WTC11 (cell line): ENCODE data around the gene UGT3A2. TPM values are rescaled to one million over a fixed set of nuclear protein-coding genes. Genes with fewer than 3 reads are reported as not detected.

Experiments used
- ATAC-seq: fragments of 200-7000 bp; cut with Tn5 transposase; 2 replicates; pipeline ENCODE4 v1.10.0; 2021; ENCODE audit warnings: mild to moderate bottlenecking, moderate library complexity
- CTCF ChIA-PET: fragments of 300-600 bp; sonication (Branson Sonifier 250); formaldehyde crosslinking; loops from one replicate; lab custom pipeline; 2021; ENCODE audit warnings: antibody characterized with exemption; lab: Charles Lee
- POLR2A ChIA-PET: fragments of 350-600 bp; sonication (Branson Sonifier 250); formaldehyde crosslinking; loops from one replicate; lab custom pipeline; 2021; ENCODE audit warnings: antibody characterized with exemption; lab: Charles Lee
- DNase-seq: peaks from one replicate; pipeline ENCODE4 v3.0.0; 2021; ENCODE audit warnings: low spot score
- H3K27ac Mint-ChIP-seq: 2 replicates; pipeline ENCODE4 v1.8.0; 2021; ENCODE audit warnings: mixed read lengths
- H3K27me3 Mint-ChIP-seq: 2 replicates; pipeline ENCODE4 v1.8.0; 2021; ENCODE audit warnings: low read depth, mild to moderate bottlenecking, moderate library complexity, mixed read lengths
- H3K36me3 Mint-ChIP-seq: 2 replicates; pipeline ENCODE4 v1.8.0; 2021; ENCODE audit warnings: mixed read lengths
- H3K4me1 Mint-ChIP-seq: 2 replicates; pipeline ENCODE4 v1.8.0; 2022; ENCODE audit warnings: mixed read lengths
- H3K4me3 Mint-ChIP-seq: 2 replicates; pipeline ENCODE4 v1.8.0; 2021; ENCODE audit warnings: mild to moderate bottlenecking, moderate library complexity, mixed read lengths
- H3K9me3 Mint-ChIP-seq: 2 replicates; pipeline ENCODE4 v1.8.0; 2021; ENCODE audit warnings: mixed read lengths
- ATF1 ChIP-seq: sonication (generic); formaldehyde crosslinking; IDR thresholded peaks from 2 replicates; pipeline ENCODE4 v1.8.1; 2023; ENCODE audit warnings: mild to moderate bottlenecking, moderate library complexity, missing genetic modification reagents
- CBFB ChIP-seq: sonication (generic); formaldehyde crosslinking; IDR thresholded peaks from 2 replicates; pipeline ENCODE4 v1.8.1; 2022; ENCODE audit warnings: mild to moderate bottlenecking, low read depth, missing genetic modification reagents
- CREB1 ChIP-seq: sonication (generic); formaldehyde crosslinking; IDR thresholded peaks from 2 replicates; pipeline ENCODE4 v1.8.0; 2023; ENCODE audit warnings: mild to moderate bottlenecking, missing genetic modification reagents
- CREM ChIP-seq: sonication (generic); formaldehyde crosslinking; IDR thresholded peaks from 2 replicates; pipeline ENCODE4 v1.8.1; 2022; ENCODE audit warnings: mild to moderate bottlenecking, missing genetic modification reagents, moderate library complexity
- FOXJ3 ChIP-seq: sonication (generic); formaldehyde crosslinking; IDR thresholded peaks from 2 replicates; pipeline ENCODE4 v1.9.0; 2021; ENCODE audit warnings: missing genetic modification reagents, mild to moderate bottlenecking, borderline replicate concordance
- GTF2I ChIP-seq: fragments of 250-450 bp; sonication (Bioruptor Pico); conservative IDR thresholded peaks from 2 replicates; pipeline ENCODE4 v1.4.0; 2021; ENCODE audit warnings: mild to moderate bottlenecking
- IRF2 ChIP-seq: sonication (generic); formaldehyde crosslinking; IDR thresholded peaks from 2 replicates; pipeline ENCODE4 v1.8.0; 2022; ENCODE audit warnings: low read depth, missing genetic modification reagents, borderline replicate concordance
- JUN ChIP-seq: sonication (generic); formaldehyde crosslinking; IDR thresholded peaks from 2 replicates; pipeline ENCODE4 v1.8.0; 2023; ENCODE audit warnings: mild to moderate bottlenecking, missing genetic modification reagents
- MYBL2 ChIP-seq: sonication (generic); formaldehyde crosslinking; IDR thresholded peaks from 2 replicates; pipeline ENCODE4 v1.8.1; 2023; ENCODE audit warnings: mild to moderate bottlenecking, moderate library complexity, missing genetic modification reagents
- NFATC4 ChIP-seq: fragments of 250-450 bp; sonication (Bioruptor Pico); IDR thresholded peaks from 2 replicates; pipeline ENCODE4 v1.9.0; 2021; ENCODE audit warnings: mild to moderate bottlenecking
- NR1H2 ChIP-seq: sonication (generic); formaldehyde crosslinking; IDR thresholded peaks from 2 replicates; pipeline ENCODE4 v1.9.0; 2021; ENCODE audit warnings: mild to moderate bottlenecking, moderate library complexity, missing genetic modification reagents
- RORB ChIP-seq: fragments of 250-450 bp; sonication (Bioruptor Pico); IDR thresholded peaks from 2 replicates; pipeline ENCODE4 v1.9.0; 2021; ENCODE audit warnings: mild to moderate bottlenecking
- SMAD3 ChIP-seq: sonication (generic); formaldehyde crosslinking; IDR thresholded peaks from 2 replicates; pipeline ENCODE4 v1.8.0; 2022; ENCODE audit warnings: missing genetic modification reagents, mild to moderate bottlenecking, borderline replicate concordance
- SMAD4 ChIP-seq: sonication (generic); formaldehyde crosslinking; IDR thresholded peaks from 2 replicates; pipeline ENCODE4 v1.8.0; 2022; ENCODE audit warnings: mild to moderate bottlenecking, missing genetic modification reagents
- ZNF121 ChIP-seq: sonication (generic); formaldehyde crosslinking; IDR thresholded peaks from 2 replicates; pipeline ENCODE4 v1.8.0; 2023; ENCODE audit warnings: missing genetic modification reagents
- ZNF317 ChIP-seq: sonication (generic); formaldehyde crosslinking; IDR thresholded peaks from 2 replicates; pipeline ENCODE4 v1.8.1; 2023; ENCODE audit warnings: low read depth, mild to moderate bottlenecking, moderate library complexity, missing genetic modification reagents, borderline replicate concordance
- ZNF671 ChIP-seq: fragments of 250-450 bp; sonication (Bioruptor Pico); IDR thresholded peaks from 2 replicates; pipeline ENCODE4 v1.8.0; 2021; ENCODE audit warnings: mild to moderate bottlenecking
- total RNA-seq: library from RNA; stranded (reverse); gene quantifications from 3 replicates; pipeline ENCODE4 v1.2.3, GENCODE V29; 2021
- TF ChIP-seq, protein P1 (sequence below): sonication (generic); formaldehyde crosslinking; IDR thresholded peaks from 2 replicates; pipeline ENCODE4 v1.8.0; 2022; ENCODE audit warnings: mild to moderate bottlenecking, missing genetic modification reagents
- TF ChIP-seq, protein P2 (sequence below): sonication (generic); formaldehyde crosslinking; IDR thresholded peaks from 2 replicates; pipeline ENCODE4 v1.8.1; 2022; ENCODE audit warnings: mild to moderate bottlenecking, missing genetic modification reagents, moderate library complexity, borderline replicate concordance
- TF ChIP-seq, protein P3 (sequence below): fragments of 250-450 bp; sonication (Bioruptor Pico); IDR thresholded peaks from 2 replicates; pipeline ENCODE4 v1.9.0; 2021; ENCODE audit warnings: mild to moderate bottlenecking
- TF ChIP-seq, protein P4 (sequence below): fragments of 200-600 bp; IDR thresholded peaks from 2 replicates; pipeline ENCODE4 v1.8.0; 2022; ENCODE audit warnings: antibody characterized with exemption
- TF ChIP-seq, protein P5 (sequence below): fragments of 250-450 bp; sonication (Bioruptor Pico); IDR thresholded peaks from 2 replicates; pipeline ENCODE4 v1.9.0; 2021; ENCODE audit warnings: moderate library complexity, mild to moderate bottlenecking, inconsistent platforms, borderline replicate concordance
- TF ChIP-seq, protein P6 (sequence below): fragments of 250-450 bp; sonication (Bioruptor Pico); IDR thresholded peaks from 2 replicates; pipeline ENCODE4 v1.8.0; 2021; ENCODE audit warnings: mild to moderate bottlenecking
- TF ChIP-seq, protein P7 (sequence below): fragments of 250-450 bp; sonication (Bioruptor Pico); IDR thresholded peaks from 2 replicates; pipeline ENCODE4 v2.1.2; 2022; ENCODE audit warnings: mild to moderate bottlenecking, moderate library complexity

UGT3A2 gene
- total RNA-seq, 1 experiment from 2014 or later: 13.6 TPM

DNA sequence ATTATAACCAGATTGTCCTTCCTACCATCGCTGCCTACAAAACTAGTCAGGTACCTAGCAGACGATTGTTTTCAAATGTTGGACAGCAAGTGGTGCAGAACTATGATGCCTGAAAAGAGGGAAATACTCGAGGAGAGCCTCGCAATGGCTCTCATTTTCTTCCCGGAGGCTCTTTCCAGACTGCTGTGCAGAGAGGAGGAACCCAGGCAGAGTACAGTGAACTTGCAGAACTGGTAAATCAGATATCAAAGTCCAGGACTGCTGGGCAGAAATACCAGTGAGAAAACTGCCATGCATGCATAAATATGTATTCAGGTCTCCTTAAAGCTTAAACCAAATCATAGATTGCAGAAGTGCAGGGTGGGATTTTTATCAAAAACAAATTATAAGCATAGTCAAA is 49.1 kb downstream of the UGT3A2 start:
- Mint-ChIP-seq H3K4me3 (no peak overlapping the region), H3K9me3 (peaks cover 84% of the 10 kb centered on the region), H3K27me3 (peaks cover 18% of the 10 kb centered on the region), H3K36me3 (peaks cover 35% of the 10 kb centered on the region), H3K27ac (no peak overlapping the region), H3K4me1 (no peaks in the 10 kb centered on the region)
- CTCF ChIA-PET: no interaction called here
- ATAC-seq: no peak
- TF ChIP-seq ZNF317 (no peak), CREB1 (CRISPR knock-in tag) (no peak), JUN (CRISPR knock-in tag) (no peak), GTF2I (no peak), ZNF121 (CRISPR knock-in tag) (no peak), CBFB (CRISPR knock-in tag) (no peak), FOXJ3 (no peak), CREM (CRISPR knock-in tag) (no peak), MYBL2 (no peak), RORB (CRISPR knock-in tag) (no peak), ATF1 (CRISPR knock-in tag) (no peak)
- TF ChIP-seq, protein P1, sequence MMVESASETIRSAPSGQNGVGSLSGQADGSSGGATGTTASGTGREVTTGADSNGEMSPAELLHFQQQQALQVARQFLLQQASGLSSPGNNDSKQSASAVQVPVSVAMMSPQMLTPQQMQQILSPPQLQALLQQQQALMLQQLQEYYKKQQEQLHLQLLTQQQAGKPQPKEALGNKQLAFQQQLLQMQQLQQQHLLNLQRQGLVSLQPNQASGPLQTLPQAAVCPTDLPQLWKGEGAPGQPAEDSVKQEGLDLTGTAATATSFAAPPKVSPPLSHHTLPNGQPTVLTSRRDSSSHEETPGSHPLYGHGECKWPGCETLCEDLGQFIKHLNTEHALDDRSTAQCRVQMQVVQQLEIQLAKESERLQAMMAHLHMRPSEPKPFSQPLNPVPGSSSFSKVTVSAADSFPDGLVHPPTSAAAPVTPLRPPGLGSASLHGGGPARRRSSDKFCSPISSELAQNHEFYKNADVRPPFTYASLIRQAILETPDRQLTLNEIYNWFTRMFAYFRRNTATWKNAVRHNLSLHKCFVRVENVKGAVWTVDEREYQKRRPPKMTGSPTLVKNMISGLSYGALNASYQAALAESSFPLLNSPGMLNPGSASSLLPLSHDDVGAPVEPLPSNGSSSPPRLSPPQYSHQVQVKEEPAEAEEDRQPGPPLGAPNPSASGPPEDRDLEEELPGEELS: no peak
- TF ChIP-seq, protein P2, sequence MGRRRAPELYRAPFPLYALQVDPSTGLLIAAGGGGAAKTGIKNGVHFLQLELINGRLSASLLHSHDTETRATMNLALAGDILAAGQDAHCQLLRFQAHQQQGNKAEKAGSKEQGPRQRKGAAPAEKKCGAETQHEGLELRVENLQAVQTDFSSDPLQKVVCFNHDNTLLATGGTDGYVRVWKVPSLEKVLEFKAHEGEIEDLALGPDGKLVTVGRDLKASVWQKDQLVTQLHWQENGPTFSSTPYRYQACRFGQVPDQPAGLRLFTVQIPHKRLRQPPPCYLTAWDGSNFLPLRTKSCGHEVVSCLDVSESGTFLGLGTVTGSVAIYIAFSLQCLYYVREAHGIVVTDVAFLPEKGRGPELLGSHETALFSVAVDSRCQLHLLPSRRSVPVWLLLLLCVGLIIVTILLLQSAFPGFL (CRISPR knock-in tag): no peak
- TF ChIP-seq, protein P3, sequence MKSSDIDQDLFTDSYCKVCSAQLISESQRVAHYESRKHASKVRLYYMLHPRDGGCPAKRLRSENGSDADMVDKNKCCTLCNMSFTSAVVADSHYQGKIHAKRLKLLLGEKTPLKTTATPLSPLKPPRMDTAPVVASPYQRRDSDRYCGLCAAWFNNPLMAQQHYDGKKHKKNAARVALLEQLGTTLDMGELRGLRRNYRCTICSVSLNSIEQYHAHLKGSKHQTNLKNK (CRISPR knock-in tag): no peak
- TF ChIP-seq, protein P4, sequence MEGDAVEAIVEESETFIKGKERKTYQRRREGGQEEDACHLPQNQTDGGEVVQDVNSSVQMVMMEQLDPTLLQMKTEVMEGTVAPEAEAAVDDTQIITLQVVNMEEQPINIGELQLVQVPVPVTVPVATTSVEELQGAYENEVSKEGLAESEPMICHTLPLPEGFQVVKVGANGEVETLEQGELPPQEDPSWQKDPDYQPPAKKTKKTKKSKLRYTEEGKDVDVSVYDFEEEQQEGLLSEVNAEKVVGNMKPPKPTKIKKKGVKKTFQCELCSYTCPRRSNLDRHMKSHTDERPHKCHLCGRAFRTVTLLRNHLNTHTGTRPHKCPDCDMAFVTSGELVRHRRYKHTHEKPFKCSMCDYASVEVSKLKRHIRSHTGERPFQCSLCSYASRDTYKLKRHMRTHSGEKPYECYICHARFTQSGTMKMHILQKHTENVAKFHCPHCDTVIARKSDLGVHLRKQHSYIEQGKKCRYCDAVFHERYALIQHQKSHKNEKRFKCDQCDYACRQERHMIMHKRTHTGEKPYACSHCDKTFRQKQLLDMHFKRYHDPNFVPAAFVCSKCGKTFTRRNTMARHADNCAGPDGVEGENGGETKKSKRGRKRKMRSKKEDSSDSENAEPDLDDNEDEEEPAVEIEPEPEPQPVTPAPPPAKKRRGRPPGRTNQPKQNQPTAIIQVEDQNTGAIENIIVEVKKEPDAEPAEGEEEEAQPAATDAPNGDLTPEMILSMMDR: no peak
- DNase-seq: no peak
- POLR2A ChIA-PET: no interaction called here

DNA sequence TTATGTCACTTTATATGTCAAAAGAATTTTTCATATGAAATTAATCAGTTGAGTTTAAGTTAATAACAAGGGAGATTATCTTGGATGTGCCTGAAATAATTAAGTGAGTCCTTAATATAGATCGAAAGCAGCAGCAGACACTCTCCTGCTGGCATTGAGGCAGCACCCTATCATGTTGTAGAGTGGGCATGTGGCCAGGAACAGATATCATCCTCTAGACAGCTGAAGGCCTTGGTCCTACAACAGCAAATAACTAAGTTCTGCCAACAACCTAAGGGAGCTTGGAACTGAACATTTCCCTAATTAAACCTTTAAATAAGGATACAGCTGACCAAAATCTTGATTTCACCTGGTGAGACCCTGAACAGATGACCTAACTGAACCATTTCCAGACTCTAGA is 49.7 kb downstream of the UGT3A2 start:
- DNase-seq (no peak), ATAC-seq (no peak)
- ChIA-PET CTCF (no interaction called here), POLR2A (no interaction called here)
- H3K4me1 Mint-ChIP-seq: no peaks in the 10 kb centered on the region
- peaks cover 37% of the 10 kb centered on the region for H3K36me3 Mint-ChIP-seq
- H3K9me3 Mint-ChIP-seq: peaks cover 86% of the 10 kb centered on the region
- H3K27me3 Mint-ChIP-seq: peaks cover 18% of the 10 kb centered on the region
- H3K4me3 Mint-ChIP-seq: no peak overlapping the region
- TF ChIP-seq IRF2 (CRISPR knock-in tag) (no peak), SMAD3 (no peak), NFATC4 (no peak), ZNF671 (CRISPR knock-in tag) (no peak), NR1H2 (CRISPR knock-in tag) (no peak), RORB (CRISPR knock-in tag) (no peak), SMAD4 (CRISPR knock-in tag) (no peak)
- TF ChIP-seq, protein P5, sequence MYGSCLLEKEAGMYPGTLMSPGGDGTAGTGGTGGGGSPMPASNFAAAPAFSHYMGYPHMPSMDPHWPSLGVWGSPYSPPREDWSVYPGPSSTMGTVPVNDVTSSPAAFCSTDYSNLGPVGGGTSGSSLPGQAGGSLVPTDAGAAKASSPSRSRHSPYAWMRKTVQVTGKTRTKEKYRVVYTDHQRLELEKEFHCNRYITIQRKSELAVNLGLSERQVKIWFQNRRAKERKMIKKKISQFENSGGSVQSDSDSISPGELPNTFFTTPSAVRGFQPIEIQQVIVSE: no peak
- TF ChIP-seq, protein P6, sequence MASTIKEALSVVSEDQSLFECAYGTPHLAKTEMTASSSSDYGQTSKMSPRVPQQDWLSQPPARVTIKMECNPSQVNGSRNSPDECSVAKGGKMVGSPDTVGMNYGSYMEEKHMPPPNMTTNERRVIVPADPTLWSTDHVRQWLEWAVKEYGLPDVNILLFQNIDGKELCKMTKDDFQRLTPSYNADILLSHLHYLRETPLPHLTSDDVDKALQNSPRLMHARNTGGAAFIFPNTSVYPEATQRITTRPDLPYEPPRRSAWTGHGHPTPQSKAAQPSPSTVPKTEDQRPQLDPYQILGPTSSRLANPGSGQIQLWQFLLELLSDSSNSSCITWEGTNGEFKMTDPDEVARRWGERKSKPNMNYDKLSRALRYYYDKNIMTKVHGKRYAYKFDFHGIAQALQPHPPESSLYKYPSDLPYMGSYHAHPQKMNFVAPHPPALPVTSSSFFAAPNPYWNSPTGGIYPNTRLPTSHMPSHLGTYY (CRISPR knock-in tag): no peak
- TF ChIP-seq, protein P7, sequence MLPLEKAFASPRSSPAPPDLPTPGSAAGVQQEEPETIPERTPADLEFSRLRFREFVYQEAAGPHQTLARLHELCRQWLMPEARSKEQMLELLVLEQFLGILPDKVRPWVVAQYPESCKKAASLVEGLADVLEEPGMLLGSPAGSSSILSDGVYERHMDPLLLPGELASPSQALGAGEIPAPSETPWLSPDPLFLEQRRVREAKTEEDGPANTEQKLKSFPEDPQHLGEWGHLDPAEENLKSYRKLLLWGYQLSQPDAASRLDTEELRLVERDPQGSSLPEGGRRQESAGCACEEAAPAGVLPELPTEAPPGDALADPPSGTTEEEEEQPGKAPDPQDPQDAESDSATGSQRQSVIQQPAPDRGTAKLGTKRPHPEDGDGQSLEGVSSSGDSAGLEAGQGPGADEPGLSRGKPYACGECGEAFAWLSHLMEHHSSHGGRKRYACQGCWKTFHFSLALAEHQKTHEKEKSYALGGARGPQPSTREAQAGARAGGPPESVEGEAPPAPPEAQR: no peak
- no peak overlapping the region for H3K27ac Mint-ChIP-seq
